ENCODE data around the gene NELL1.

GRCh38 chr11:20623252-20623651, 46.1 kb upstream of the NELL1 start:
- TF ChIP-seq, protein P1, sequence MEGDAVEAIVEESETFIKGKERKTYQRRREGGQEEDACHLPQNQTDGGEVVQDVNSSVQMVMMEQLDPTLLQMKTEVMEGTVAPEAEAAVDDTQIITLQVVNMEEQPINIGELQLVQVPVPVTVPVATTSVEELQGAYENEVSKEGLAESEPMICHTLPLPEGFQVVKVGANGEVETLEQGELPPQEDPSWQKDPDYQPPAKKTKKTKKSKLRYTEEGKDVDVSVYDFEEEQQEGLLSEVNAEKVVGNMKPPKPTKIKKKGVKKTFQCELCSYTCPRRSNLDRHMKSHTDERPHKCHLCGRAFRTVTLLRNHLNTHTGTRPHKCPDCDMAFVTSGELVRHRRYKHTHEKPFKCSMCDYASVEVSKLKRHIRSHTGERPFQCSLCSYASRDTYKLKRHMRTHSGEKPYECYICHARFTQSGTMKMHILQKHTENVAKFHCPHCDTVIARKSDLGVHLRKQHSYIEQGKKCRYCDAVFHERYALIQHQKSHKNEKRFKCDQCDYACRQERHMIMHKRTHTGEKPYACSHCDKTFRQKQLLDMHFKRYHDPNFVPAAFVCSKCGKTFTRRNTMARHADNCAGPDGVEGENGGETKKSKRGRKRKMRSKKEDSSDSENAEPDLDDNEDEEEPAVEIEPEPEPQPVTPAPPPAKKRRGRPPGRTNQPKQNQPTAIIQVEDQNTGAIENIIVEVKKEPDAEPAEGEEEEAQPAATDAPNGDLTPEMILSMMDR (IDR thresholded peaks at IDR 0.05) = no peak
- no peak for TF ChIP-seq POLR2A (IDR thresholded peaks at IDR 0.05)
